GM18870 (cell line): ENCODE data around the gene PKD2L1.
"Not testable (repeated sequence)": the region's sequence is repeated elsewhere in the genome, so short reads cannot be mapped to it uniquely, and the experiment has no call there.

Experiments used
- ATAC-seq: cut with Tn5 transposase; IDR thresholded peaks from one replicate; pipeline ENCODE4 v1.9.1; 2021; ENCODE audit warnings: moderate library complexity; ENCODE audit not compliant: unreplicated experiment

Gene PKD2L1

DNA sequence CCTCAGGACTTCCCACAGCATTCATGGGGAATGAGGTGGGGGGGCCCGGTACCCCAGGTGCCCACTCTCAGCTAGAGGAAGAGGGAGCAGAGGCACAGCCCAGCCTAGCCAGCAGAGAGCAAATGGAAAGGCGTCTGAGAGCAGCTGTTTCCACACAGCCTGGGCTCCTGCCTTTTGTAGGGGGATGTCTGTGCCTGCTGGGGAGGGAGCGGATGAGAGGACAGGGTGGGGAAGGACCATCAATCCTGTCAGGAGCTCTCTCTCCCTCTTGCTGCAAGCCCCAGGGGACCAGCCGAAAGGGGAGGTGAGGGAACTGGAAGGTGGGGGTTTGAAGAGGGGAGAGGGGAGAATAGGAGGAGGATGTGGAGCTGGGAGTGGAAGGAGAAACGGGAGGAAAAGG lies at the start of gene PKD2L1:
Gene PKD2L1 (minus strand): TSS at position 150 of the 400 bp plus-strand sequence. CDS start 125 bp downstream, at position 25.
- no peak for ATAC-seq

DNA sequence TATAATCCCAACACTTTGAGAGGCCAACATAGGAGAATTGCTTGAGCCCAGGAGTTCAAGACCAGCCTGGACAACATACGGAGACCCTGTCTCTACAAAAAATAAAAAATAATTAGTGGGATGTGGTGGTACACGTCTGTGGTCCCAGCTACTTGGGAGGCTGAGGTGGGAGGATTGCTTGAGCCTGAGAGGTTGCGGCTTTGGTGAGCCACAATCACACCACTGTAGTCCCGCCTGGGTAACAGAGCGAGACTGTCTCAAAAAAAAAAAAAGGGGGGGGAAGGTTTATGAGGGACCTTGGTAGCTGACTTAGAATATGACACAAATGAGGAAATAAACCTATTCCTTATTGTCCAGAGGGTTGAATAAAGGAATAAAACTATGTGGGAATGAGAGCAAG lies 47.8 kb upstream of the PKD2L1 start:
- no peak for ATAC-seq

DNA sequence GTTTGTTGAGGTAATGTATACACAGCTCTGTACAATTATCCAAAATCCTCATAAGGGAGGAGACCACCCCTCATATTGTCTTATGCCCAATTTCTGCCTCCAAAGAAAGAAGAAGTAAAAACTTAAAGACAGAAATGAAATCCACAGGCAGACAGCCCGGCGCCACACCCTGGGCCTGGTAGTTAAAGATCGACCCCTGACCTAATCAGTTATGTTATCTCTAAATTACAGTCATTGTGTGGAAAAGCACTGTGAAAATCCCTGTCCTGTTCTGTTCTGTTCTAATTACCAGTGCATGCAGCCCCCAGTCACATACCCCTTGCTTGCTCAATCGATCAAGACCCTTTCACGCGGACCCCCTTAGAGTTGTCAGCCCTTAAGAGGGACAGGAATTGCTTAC lies 46.6 kb upstream of the PKD2L1 start:
- ATAC-seq: not testable (repeated sequence)

DNA sequence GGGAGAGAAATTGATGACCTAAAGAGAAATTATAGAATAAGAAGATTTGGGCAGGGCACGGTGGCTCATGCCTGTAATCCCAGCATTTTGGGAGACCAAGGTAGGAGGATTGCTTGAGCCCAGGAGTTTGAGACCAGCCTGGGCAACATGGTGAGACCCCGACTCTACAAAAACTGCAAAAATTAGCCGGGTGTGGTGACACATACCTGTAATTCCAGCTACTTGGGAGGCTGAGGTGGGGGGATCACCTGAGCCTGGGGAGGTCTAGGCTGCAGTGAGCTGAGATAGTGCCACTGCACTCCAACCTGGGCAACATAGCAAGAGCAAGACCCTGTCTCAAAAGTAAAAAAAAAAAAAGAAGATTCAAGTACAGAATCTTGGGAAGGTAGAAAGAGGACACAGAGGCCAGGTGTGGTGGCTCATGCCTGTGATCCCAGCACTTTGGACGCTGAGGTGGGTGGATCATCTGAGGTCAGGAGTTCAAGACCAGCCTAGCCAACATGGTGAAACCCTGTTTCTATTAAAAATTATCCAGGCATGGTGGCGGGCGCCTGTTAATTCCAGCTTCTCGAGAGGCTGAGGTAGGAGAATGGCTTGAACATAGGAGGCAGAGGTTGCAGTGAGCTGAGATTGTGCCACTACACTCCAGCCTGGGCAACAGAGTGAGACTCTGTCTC lies 44.8 kb upstream of the PKD2L1 start:
- ATAC-seq: not testable (repeated sequence)

DNA sequence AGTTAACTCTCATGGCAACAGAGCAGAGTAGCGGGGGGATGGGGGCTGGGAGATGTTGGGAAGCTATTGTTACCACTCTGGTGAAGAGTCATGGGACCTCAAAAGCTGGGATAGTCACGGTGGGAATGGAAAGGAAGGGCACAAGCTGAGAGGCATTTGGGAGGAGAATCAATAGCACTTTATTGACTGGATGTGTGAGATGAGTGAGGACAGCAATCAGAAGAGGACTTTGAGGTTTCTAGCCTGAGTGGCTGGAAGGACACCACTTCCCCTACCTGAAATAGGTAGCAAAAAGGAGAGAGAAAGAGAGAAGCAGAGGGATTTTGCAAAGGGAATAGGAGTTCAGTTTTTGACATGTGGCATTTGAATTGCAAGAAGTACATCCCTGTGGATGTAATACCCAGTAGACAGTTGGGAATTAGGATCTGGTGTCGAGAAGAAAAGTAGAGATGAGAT lies 44.2 kb upstream of the PKD2L1 start:
- no peak for ATAC-seq

DNA sequence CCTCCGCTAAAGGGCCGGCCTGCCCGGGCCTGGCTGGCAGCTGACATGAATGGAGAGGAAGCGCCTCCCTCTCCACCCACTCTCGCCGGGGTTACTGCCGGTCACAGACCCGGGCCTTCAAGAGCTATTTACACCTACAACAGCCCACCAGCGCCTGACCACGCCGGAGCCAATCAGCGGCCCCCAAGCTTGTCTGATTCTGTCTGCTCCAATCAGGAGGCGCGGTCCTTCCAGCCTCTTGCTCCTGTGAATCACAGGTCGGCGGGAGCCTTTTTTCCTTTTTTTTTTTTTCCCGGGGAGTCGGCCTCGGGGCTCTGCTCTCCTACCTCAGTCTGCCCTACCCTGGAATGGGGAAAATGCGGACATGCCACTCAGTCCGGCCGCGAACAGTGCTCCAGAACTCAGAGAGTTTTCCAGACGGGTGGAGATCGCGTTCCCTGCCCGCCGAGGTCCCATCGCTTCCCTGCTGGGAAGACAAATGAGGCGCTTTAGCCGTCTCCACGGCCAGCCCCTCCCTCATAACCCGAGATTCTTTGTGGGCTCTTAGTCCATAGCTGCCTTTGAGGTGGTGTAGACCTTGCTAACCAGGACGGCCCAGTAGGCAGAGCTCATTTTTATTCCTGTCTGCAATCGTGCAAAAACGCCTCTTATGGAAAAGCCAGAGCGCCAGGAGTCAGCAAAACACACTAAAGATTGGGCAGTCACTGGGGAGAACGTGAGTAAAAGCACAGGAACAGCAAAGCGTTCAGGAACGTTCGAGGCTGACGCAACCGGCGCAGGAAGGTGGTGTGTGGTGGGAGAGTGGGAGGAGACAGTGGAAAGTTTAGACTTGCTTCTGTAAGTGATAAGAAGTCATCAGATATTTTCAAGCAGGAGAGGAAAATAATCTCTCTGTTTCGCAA lies 43.5 kb upstream of the PKD2L1 start:
- ATAC-seq: peak; percentile 87

DNA sequence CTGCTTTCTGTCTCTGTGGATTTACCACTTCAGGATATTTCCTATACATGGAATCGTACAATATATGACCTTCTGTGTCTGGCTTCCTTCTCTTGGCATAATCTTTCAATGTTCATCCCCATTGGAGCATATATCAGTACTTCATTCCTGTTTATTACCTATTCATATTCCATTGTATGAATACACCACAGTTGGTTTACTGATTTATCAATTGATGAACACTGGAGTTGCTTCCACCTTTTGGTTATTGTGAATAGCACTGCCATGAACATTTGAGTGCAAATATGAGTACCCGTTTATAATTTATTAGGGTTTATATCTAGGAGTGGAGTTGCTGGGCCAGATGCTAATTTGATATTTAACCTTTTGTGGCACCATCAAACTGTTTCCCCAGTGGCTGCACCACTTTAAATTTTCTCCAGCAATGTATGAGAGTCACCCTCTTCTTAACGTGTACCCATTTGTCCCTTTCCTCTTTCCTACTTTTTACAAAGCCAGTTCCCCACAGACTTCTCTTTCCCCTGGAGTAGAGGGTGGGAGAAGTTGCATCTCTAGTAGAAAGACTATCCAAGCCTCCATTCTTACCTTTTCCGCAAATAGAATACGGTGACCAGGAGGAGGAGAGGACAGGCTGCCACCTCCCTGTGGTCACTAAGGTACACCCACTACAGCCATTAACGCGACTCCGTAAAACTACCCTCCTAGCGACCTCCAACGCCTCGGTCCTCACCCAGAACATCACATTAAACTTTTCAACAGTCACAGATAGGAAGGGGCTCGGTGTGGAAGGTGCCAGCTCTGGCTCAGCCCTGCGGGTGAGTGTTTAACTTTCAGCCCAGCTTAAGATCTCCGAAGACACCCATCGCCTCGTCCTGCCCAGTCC lies 42.6 kb upstream of the PKD2L1 start:
- ATAC-seq: no peak

DNA sequence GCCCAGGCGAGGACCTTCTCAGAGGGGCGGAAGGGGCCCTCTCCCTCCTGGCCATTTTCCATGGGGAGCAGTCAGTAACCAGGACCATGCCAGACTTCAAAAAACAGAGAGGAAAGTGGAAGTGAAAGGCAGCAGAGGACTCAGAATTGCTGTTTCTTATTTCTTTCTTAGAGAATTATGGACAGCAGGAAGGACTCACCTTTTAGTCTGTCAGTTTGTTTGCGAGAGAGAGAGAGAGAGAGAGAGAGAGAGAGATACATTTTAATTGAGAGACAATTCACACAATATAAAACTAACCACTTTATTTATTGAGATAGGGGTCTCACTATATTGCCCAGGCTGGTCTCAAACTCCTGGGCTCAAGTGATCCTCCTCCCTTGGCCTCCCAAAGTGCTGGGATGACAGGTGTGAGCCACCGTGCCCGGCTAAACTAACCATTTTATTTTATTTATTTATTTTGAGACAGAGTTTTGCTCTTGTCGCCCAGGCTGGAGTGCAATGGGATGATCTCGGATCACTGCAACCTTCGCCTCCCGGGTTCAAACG lies 41.5 kb upstream of the PKD2L1 start:
- ATAC-seq: no peak

DNA sequence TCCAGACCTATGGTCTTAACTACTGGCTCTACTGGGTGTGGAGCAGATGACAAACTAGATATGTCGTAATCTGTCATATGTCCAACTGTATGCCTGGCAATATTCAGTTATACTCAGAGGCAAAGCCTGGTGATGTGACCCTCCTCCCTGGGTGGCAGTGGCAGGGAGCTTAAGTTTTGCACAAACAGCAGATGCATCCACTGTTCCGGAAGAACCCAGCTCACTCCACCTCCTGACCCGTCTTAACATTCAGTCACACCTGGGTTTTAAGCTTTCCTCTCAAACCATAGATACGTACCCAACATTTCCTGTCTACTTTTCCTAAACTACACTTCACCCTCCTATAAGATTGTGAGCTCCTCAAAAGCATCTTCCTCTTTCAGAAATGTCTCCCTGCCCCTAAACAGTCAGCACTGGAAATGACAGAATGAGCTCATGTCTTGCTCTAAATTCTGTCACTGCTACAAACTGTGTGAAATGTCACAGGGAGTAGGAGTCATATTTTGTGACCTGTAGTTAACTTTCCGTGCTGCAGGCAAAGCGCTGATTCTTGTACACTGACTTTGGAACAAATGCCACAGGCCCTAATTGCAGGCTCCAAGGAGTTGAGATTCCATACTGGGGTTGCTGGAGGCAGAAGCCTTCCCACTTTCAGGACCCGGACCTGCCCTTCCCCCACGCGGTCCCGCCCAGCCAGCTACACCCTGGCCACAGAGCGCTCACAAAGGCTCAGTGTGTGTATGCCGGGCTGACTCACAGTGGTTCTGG lies 40.9 kb upstream of the PKD2L1 start:
- ATAC-seq: no peak

DNA sequence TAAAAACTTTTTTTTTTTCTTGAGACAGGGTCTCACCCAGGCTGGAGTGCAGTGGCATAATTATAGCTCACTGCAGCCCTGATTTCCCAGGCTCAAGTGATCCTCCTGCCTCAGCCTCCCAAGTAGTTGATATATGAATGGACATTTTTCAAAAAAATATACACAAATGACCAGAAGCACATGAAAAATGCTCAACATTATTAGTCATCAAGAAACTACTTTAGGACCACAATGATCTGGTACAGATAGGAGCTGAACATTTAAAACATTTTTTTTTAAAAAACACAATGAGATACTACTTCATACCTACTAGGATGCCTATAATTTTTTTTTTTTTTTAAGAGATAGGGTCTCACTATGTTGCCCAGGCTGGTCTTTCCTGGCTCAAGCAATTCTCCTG lies 38.7 kb upstream of the PKD2L1 start:
- ATAC-seq: no peak

DNA sequence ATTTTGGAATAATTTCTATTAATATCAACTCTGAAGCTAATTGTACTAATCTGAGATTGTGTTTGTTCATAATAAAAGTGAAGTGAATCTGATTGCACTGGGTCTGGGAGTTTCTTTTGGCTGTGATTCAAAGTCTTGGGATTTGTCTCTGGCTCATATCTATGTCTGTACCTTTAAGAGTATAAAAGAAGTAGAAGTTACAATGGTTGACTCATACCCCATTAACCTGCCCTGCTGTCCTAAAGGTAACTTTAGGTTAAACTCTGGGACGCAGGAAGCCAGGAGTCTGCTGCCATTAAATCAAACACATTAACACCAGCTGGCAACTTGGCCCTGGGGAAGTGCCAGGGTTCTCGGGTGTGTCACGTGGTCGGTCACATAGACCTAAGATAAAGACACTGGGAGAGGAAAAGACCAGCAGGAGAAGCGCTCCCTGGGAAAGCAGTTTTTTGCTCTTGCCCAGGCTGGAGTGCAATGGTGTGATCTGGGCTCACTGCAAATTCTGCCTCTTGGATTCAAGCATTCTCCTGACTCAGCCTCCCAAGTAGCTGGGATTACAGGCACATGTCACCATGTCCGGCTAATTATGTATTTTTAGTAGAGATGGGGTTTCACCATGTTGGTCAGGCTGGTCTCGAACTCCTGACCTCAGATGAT lies 34.8 kb upstream of the PKD2L1 start:
- ATAC-seq: no peak

DNA sequence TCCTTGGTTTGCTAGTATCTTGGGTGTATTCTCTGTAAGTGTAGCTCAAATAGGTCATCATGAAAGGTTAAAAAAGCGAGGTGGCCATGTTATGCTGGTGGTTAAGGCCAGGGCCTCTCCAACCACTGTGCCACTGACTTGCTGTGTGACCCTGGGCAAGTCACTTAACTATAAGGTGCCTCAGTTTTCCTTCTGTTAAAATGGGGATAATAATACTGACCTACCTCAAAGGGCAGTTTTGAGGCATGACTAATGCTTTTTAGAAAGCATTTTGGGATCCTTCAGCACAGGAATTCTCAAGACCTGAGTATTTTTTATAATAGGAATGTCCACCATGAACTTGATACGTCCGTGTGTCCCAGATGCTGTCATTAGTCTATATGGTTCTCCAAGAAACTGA lies 34.1 kb upstream of the PKD2L1 start:
- no peak for ATAC-seq

DNA sequence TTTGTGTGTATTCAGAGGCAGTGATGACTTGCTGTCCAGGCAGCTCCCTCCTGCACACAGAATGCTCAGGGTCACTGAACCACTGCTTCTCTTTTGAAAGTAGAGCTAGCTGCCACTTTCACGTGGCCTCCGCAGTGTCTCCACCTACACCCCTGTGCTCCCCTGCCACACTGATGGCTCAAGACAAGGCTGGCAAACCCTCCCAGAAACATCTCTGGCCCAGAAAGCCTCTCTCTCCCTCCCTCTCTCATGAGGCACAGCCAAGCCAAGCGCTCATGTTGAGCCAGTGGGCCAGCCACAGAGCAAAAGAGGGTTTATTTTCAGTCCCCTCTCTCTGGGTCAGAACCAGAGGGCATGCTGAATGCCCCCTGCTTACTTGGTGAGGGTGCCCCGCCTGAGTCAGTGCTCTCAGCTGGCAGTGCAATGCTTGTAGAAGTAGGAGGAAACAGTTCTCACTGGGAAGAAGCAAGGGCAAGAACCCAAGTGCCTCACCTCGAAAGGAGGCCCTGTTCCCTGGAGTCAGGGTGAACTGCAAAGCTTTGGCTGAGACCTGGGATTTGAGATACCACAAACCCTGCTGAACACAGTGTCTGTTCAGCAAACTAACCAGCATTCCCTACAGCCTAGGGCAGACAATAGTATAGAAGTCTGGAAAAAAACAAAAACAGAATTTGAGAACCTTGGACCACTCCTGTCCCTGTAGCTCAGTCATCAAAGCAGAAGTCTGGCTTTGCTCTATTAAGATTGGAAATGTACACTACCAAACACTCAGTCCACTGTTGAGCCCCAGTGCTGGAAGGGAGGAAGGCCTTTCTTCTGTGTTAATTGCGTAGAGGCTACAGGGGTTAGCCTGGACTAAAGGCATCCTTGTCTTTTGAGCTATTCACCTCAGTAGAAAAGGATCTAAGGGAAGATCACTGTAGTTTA lies 32.8 kb upstream of the PKD2L1 start:
- no peak for ATAC-seq

DNA sequence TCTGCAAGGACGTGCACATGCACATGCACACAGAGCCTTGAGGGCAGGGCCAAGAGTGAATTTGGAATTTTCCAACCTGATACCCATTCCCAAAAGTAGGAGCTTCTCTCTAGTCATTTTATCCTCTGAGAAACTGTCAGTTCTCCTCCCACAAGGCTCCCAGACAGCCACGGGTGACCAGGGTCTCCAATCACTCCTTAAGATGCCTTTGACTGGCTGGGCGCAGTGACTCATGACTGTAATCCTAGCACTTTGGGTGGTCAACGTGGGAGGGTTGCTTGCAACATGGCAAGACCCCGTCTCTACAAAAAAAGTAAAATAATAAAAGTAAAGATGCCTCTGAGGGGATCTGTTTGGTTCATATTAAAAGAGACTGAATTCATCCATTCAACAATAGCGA lies 30.2 kb upstream of the PKD2L1 start:
- no peak for ATAC-seq

DNA sequence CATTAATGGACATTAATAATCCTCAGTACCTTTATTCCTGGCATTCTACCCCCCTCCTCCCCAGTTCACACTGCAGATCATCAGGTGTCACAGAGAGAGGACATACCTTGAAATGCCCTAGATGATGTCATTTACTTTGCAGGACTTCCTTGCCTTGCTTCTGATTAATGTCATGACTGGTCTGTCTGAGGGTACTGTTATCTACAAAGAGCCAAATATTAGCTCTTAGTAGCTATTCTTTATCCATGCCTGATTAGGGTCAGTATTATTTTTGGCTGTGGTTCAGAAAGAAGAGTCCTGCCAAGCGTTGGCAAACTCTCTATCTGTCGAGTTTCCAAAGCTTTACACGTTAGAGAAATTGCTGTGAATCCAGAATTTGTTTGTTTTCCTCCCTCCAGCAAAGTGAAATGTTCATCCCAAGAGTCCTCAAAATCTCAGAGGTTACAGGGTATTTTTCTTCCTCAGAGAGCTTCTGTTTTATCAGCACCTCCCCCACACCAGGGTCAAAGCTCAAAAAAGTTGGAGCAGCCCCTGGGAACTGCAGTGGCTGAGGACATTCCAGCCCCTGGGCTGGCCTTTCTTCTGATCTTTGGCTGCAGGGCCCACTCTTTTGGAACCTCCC lies 29.6 kb upstream of the PKD2L1 start:
- no peak for ATAC-seq

DNA sequence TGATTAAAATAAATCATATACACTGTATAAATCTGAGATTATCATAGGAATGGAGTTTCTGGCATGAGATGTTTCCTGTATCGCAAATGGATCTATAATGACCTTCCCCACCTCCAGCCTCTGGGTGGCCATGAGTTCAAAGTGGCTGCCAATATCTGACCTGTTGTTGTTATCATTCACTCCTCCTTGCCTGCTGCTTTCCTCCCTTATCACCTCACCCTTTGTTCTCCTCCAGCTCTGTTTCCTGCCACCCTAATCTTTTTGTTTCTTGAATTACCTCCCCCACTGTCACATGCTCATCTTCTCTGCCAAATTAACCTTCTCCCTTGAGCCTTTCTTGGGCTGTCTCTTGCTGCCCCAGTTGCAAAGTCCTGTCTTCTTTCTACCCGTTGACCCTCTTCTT lies 29.0 kb upstream of the PKD2L1 start:
- ATAC-seq: no peak

DNA sequence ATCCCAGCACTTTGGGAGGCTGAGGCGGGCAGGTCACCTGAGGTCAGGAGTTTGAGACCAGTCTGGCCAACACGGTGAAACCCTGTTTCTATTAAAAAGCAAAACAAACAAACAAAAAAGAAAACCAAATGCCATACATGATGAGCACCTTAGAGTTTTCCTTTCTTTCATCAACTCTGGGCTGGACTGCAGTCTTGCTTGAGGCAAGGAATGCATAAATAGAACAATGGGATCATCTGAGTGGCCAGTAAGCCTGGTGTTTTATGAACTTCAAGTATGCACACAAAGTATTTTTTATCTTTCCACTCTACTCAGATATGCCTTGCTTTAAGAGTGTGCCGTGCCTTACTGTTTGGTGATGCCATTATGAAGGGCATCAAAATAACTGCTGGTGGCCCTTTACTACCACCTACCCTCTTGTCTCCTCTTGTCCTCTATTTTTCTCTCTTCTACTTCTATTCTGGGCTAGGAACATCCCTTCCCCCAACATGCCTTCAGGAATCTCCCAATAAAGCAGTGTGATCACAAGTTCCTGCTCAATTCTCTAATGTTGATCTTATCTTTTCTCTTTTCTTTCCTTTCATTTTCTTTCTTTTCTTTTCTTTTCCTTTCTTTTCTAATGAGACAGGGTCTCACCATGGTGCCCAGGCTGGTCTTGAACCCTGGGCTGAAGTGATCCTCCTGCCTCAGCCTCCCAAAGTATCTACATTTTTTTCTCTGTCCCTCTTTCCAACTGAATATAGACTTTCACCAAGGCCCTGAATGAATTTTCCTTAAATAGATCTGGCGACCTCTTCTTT lies 27.2 kb upstream of the PKD2L1 start:
- no peak for ATAC-seq
